Upper lobe of left lung (tissue), 6 donors: ENCODE data around the gene NAPSA. TPM values are rescaled to one million over a fixed set of nuclear protein-coding genes. Genes with fewer than 3 reads are reported as not detected.
"Not testable (repeated sequence)": the region's sequence is repeated elsewhere in the genome, so short reads cannot be mapped to it uniquely, and the experiment has no call there.

Source experiments
- ATAC-seq, 2 donors: fragments of 200-7000 bp; cut with Tn5 transposase; one replicate each; pipeline ENCODE4 v1.9.1; 2022; ENCODE audit warnings: mild to moderate bottlenecking in 2 of 2, moderate library complexity in 2 of 2; ENCODE audit not compliant: low FRiP score in 2 of 2
- DNase-seq, 2 donors: peaks; one replicate each; pipeline ENCODE4 v3.0.0-alpha.2; 2019 to 2020
- H3K27ac ChIP-seq, 4 donors: fragments of 200-600 bp; sonication (generic); one replicate each; pipeline ENCODE4 v1.5.1; 2016 to 2019
- H3K27me3 ChIP-seq, 4 donors: fragments of 200-600 bp; sonication (generic); one replicate each; pipeline ENCODE4 v1.5.1; 2017 to 2019
- H3K36me3 ChIP-seq, 4 donors: fragments of 200-600 bp; sonication (generic); one replicate each; pipeline ENCODE4 v1.5.1; 2016 to 2019
- H3K4me1 ChIP-seq, 4 donors: fragments of 200-600 bp; sonication (generic); one replicate each; pipeline ENCODE4 v1.5.1; 2018 to 2019
- H3K4me3 ChIP-seq, 4 donors: fragments of 200-600 bp; sonication (generic); one replicate each; pipeline ENCODE4 v1.5.1; 2017 to 2019; ENCODE audit warnings: mild to moderate bottlenecking in 2 of 4, moderate library complexity in 1 of 4
- H3K9me3 ChIP-seq, 4 donors: fragments of 200-600 bp; sonication (generic); one replicate each; pipeline ENCODE4 v1.5.1; 2018 to 2019
- CTCF ChIP-seq, 6 experiments: fragments of 450-650 bp in 4 of 6; fragments of 200-600 bp in 2 of 6; sonication (generic) in 2 of 6; IDR thresholded peaks; one replicate each; pipeline ENCODE4 v1.5.1; 2016 to 2019; ENCODE audit warnings: antibody characterized with exemption in 6 of 6
- EP300 ChIP-seq, 4 donors: sonication (generic); formaldehyde crosslinking; IDR thresholded peaks; one replicate each; pipeline ENCODE4 v1.5.1; 2017; ENCODE audit warnings: antibody characterized with exemption in 4 of 4, control low read depth in 2 of 4
- POLR2A ChIP-seq, 4 donors: fragments of 450-650 bp; IDR thresholded peaks; one replicate each; pipeline ENCODE4 v1.5.1; 2016 to 2017; ENCODE audit warnings: antibody characterized with exemption in 4 of 4, mild to moderate bottlenecking in 2 of 4
- POLR2AphosphoS5 ChIP-seq, 2 donors: sonication (generic); formaldehyde crosslinking; IDR thresholded peaks; one replicate each; pipeline ENCODE4 v1.5.1; 2017; ENCODE audit warnings: antibody characterized with exemption in 2 of 2
- WGBS, 2 donors: methylation state at CpG; one replicate each; pipeline ENCODE4 v1.1.5; 2017 to 2018; 5-methylcytosine and 5-hydroxymethylcytosine counted together
- total RNA-seq, 6 donors: library from RNA; depleted of rRNA in 4 of 6; stranded (reverse); fragments of >200 nt in 4 of 6; gene quantifications; one replicate each; pipeline versions ENCODE4 v1.1.0 to v1.2.1, GENCODE V29; 2016 to 2021
- donor health status: DM: no; HTN: no; CAD: no; lungs with moderate emphysema.
- donor health status: DM: no; HTN: yes; CAD: no; lungs with severe emphysema.

NAPSA gene
- total RNA-seq, 6 donors from 2014 or later: 1,043 to 3,140 (median 1,660) TPM

- Histone ChIP-seq H3K4me3 (no peak overlapping the region), H3K27me3 (no peaks in the 10 kb centered on the region), H3K9me3 (peaks cover 0 to 5% (median 2%) of the 10 kb centered on the region in 4 donors), H3K36me3 (no peaks in the 10 kb centered on the region), H3K27ac (no peak overlapping the region), H3K4me1 (peaks cover 0 to 6% (median 0%) of the 10 kb centered on the region in 4 donors)
- DNase-seq (no peak), ATAC-seq (no peak)
- TF ChIP-seq POLR2A (IDR thresholded peaks at IDR 0.05) (no peak), CTCF (IDR thresholded peaks at IDR 0.05) (no peak), POLR2AphosphoS5 (IDR thresholded peaks at IDR 0.05) (no peak), EP300 (IDR thresholded peaks at IDR 0.05) (no peak)
These were observed 25.1 kb downstream of the NAPSA start for GRCh38 chr19:50340331-50340730.

GRCh38 chr19:50337031-50337430, 28.4 kb downstream of the NAPSA start:
- not testable (repeated sequence) for H3K27me3 ChIP-seq, H3K27ac ChIP-seq, ATAC-seq, H3K36me3 ChIP-seq, H3K9me3 ChIP-seq, DNase-seq, H3K4me3 ChIP-seq
- H3K4me1 ChIP-seq: peaks cover 17 to 22% (median 22%) of the 10 kb centered on the region in 4 donors
- 90 to 93% methylated on average over 5 to 6 of the region's 6 CpGs for WGBS, 2 donors

- peaks cover 0 to 11% (median 1%) of the 10 kb centered on the region in 4 donors for H3K27me3 ChIP-seq
- H3K4me3 ChIP-seq: no peak overlapping the region
- no peak for TF ChIP-seq POLR2A (IDR thresholded peaks at IDR 0.05)
- TF ChIP-seq POLR2AphosphoS5 (IDR thresholded peaks at IDR 0.05): no peak
- no peak for TF ChIP-seq EP300 (IDR thresholded peaks at IDR 0.05)
- TF ChIP-seq CTCF (IDR thresholded peaks at IDR 0.05): no peak
- H3K9me3 ChIP-seq: peaks cover 0 to 3% (median 0%) of the 10 kb centered on the region in 4 donors
- no peak for DNase-seq
- peaks cover 35 to 44% (median 39%) of the 10 kb centered on the region in 4 donors for H3K4me1 ChIP-seq
- H3K36me3 ChIP-seq: no peaks in the 10 kb centered on the region
- 87 to 95% methylated on average over 7 to 12 of the region's 12 CpGs for WGBS, 2 donors
- no peak overlapping the region for H3K27ac ChIP-seq
- ATAC-seq: no peak
These were observed 30.6 kb downstream of the NAPSA start for GRCh38 chr19:50334741-50335421.

- peak overlapping the region; percentile 72 to 86 (median 82) for H3K27ac ChIP-seq
- ATAC-seq (peak; percentile 8 to 53), DNase-seq (peak; percentile 70 to 98)
- 15 to 72% methylated on average over 8 to 43 of the region's 54 CpGs for WGBS, 2 donors
- peak overlapping the region; percentile 35 to 50 (median 44) for H3K4me3 ChIP-seq
- peaks cover 0 to 11% (median 1%) of the 10 kb centered on the region in 4 donors for H3K27me3 ChIP-seq
- H3K9me3 ChIP-seq: peaks cover 0 to 3% (median 0%) of the 10 kb centered on the region in 4 donors
- peaks cover 40 to 53% (median 44%) of the 10 kb centered on the region in 4 donors for H3K4me1 ChIP-seq
- H3K36me3 ChIP-seq: no peaks in the 10 kb centered on the region
- TF ChIP-seq EP300 (IDR thresholded peaks at IDR 0.05) (no peak), CTCF (IDR thresholded peaks at IDR 0.05) (peak in 2 of 6 experiments; percentile 21 to 27), POLR2A (IDR thresholded peaks at IDR 0.05) (peak in 3 of 4 donors; percentile 27 to 82 (median 81)), POLR2AphosphoS5 (IDR thresholded peaks at IDR 0.05) (peak; percentile 64 to 71)
These were observed 31.5 kb downstream of the NAPSA start for GRCh38 chr19:50333737-50334617.

- 1% methylated on average over 30 of the region's 34 CpGs; no CpG with 5 or more reads in 1 of the 2 donors for WGBS, 2 donors
- H3K4me1 ChIP-seq: peaks cover 40 to 57% (median 44%) of the 10 kb centered on the region in 4 donors
- peak; percentile 96 to 97 for DNase-seq
These were observed 32.2 kb downstream of the NAPSA start for GRCh38 chr19:50333235-50333736.

More at GRCh38 chr19:50333235-50333736, 32.2 kb downstream of the NAPSA start:
- peak overlapping the region; percentile 35 to 50 (median 44) for H3K4me3 ChIP-seq
- no peaks in the 10 kb centered on the region for H3K36me3 ChIP-seq
- peak; percentile 78 to 80 for ATAC-seq
- TF ChIP-seq CTCF (IDR thresholded peaks at IDR 0.05) (no peak), POLR2AphosphoS5 (IDR thresholded peaks at IDR 0.05) (peak; percentile 29 to 34)
- H3K27me3 ChIP-seq: peaks cover 0 to 14% (median 3%) of the 10 kb centered on the region in 4 donors
- peaks cover 0 to 3% (median 0%) of the 10 kb centered on the region in 4 donors for H3K9me3 ChIP-seq
- peak overlapping the region; percentile 72 to 86 (median 82) for H3K27ac ChIP-seq
